Measurements from ENCODE around the gene SORL1-AS1.

The SORL1-AS1 gene

DNA sequence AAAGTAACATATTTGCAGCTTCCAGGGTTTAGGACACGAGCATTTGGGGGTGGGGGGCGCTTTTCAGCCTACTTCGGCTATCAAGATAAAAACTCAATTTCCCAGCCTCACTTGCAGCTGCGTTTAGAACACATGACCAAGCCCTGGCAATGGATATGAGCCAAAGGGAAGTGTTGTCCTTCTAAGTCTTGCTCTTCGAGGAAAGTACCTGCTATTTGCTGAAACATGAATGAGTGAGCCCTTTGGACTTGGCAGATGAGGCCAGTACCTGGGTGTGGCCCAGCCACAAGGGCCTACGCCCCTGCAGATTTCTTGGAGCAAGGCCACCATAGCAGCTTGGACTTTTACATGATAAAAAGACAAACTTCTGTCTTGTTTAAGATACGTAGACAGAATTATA lies 60.9 kb downstream of the SORL1-AS1 start:
- DNase-seq (ENCODE audit: low spot score): peak; percentile 67
- no peak overlapping the region for H3K27ac ChIP-seq
- POLR2A ChIA-PET (ENCODE audit: low non-redundant PET): no interaction called here
- TF ChIP-seq, protein P1, sequence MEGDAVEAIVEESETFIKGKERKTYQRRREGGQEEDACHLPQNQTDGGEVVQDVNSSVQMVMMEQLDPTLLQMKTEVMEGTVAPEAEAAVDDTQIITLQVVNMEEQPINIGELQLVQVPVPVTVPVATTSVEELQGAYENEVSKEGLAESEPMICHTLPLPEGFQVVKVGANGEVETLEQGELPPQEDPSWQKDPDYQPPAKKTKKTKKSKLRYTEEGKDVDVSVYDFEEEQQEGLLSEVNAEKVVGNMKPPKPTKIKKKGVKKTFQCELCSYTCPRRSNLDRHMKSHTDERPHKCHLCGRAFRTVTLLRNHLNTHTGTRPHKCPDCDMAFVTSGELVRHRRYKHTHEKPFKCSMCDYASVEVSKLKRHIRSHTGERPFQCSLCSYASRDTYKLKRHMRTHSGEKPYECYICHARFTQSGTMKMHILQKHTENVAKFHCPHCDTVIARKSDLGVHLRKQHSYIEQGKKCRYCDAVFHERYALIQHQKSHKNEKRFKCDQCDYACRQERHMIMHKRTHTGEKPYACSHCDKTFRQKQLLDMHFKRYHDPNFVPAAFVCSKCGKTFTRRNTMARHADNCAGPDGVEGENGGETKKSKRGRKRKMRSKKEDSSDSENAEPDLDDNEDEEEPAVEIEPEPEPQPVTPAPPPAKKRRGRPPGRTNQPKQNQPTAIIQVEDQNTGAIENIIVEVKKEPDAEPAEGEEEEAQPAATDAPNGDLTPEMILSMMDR (conservative IDR thresholded peaks at IDR 0.05; ENCODE audit: low read depth): no peak
- CTCF ChIA-PET: no interaction called here

DNA sequence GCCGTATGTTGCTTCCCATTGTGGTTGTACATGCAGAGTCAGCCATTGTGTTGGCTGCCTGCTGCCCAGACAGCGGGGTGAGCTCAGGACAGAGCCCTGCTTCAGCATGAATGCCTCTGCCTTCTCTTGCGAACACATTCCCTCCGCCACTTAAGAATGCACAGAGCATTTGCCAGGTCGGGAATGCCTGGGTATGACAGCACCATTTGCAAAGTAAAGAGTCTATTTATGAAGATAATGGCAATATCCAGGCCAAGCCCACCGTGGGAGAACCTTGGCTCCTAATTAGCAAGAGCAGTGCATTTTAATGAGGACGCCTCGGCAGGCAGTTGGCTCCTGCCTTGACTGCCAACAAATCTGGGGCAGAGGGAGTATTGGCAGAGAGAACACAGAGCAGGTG lies 63.1 kb downstream of the SORL1-AS1 start:
- ChIA-PET POLR2A (ENCODE audit: low non-redundant PET) (no interaction called here), CTCF (no interaction called here)
- H3K27ac ChIP-seq: no peak overlapping the region
- TF ChIP-seq, protein P1 (conservative IDR thresholded peaks at IDR 0.05; ENCODE audit: low read depth): no peak
- DNase-seq (ENCODE audit: low spot score): no peak
